VCaP (cell line): Measurements from ENCODE around the gene NLRP1.

Source experiments
- H3K27ac ChIP-seq: fragments of 450-650 bp; 2 replicates; pipeline ENCODE4 v1.5.1; 2017
- CTCF ChIP-seq: fragments of 450-650 bp; conservative IDR thresholded peaks from 2 replicates; pipeline ENCODE4 v1.5.1; 2017; ENCODE audit warnings: mild to moderate bottlenecking, moderate library complexity

NLRP1 gene

GRCh38 chr17:5464717-5465507 lies 119.4 kb downstream of the NLRP1 start:
- TF ChIP-seq CTCF: no peak
- H3K27ac ChIP-seq: no peak overlapping the region
